LNCaP clone FGC (cell line): ENCODE measurements around the gene C2CD2.

Source experiments
- DNase-seq: peaks from one replicate; pipeline ENCODE4 v3.0.0-alpha.2; 2011; ENCODE audit warnings: low read depth
- H3K4me3 ChIP-seq: 2 replicates; pipeline ENCODE4 v1.5.1; 2011; ENCODE audit warnings: mild to moderate bottlenecking, low read depth, low read length, control low read depth
- CTCF ChIP-seq: IDR thresholded peaks from 2 replicates; pipeline ENCODE4 v1.5.1; 2012; ENCODE audit warnings: mild to moderate bottlenecking; ENCODE audit not compliant: control insufficient read depth, insufficient read depth; ENCODE audit errors: extremely low read depth

Gene C2CD2

GRCh38 chr21:41857771-41858300 is 96.0 kb downstream of the C2CD2 start:
- TF ChIP-seq CTCF, result no peak
- DNase-seq, result no peak
- H3K4me3 ChIP-seq, result no peak overlapping the region

- DNase-seq, result no peak
- no peak overlapping the region for H3K4me3 ChIP-seq
These were observed 97.2 kb downstream of the C2CD2 start for GRCh38 chr21:41856572-41856971.

GRCh38 chr21:41854426-41854995 is 99.3 kb downstream of the C2CD2 start:
- DNase-seq, result no peak
- no peak overlapping the region for H3K4me3 ChIP-seq
- no peak for TF ChIP-seq CTCF

More at GRCh38 chr21:41856572-41856971, 97.2 kb downstream of the C2CD2 start:
- TF ChIP-seq CTCF, result no peak

DNA sequence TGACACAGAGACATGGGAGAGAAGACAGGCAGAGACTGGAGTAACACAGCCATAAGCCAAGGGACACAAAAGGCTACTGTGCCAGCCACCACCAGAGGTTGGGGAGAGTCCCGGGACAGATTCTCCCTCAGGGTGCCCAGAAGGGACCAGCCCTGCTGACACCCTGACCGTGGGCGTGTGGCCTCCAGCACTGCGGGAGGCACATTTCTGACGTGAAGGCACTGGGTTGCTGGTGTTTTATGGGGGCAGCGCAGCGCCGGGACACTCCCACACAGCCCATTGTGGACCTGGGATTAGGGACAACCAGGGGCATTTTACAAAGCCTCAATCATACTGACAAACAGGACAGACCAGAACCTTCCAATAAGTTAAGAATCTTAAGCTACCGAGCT is 100.9 kb downstream of the C2CD2 start:
- H3K4me3 ChIP-seq, result no peak overlapping the region
- DNase-seq, result no peak
- no peak for TF ChIP-seq CTCF

- no peak overlapping the region for H3K4me3 ChIP-seq
- TF ChIP-seq CTCF, result no peak
- DNase-seq, result no peak
These were observed 101.5 kb downstream of the C2CD2 start for GRCh38 chr21:41852151-41852928.

GRCh38 chr21:41851090-41851790 is 102.6 kb downstream of the C2CD2 start:
- no peak overlapping the region for H3K4me3 ChIP-seq
- no peak for TF ChIP-seq CTCF
- DNase-seq, result no peak
